ENCODE data around the gene ATP1B2.

- TF ChIP-seq, protein P1, sequence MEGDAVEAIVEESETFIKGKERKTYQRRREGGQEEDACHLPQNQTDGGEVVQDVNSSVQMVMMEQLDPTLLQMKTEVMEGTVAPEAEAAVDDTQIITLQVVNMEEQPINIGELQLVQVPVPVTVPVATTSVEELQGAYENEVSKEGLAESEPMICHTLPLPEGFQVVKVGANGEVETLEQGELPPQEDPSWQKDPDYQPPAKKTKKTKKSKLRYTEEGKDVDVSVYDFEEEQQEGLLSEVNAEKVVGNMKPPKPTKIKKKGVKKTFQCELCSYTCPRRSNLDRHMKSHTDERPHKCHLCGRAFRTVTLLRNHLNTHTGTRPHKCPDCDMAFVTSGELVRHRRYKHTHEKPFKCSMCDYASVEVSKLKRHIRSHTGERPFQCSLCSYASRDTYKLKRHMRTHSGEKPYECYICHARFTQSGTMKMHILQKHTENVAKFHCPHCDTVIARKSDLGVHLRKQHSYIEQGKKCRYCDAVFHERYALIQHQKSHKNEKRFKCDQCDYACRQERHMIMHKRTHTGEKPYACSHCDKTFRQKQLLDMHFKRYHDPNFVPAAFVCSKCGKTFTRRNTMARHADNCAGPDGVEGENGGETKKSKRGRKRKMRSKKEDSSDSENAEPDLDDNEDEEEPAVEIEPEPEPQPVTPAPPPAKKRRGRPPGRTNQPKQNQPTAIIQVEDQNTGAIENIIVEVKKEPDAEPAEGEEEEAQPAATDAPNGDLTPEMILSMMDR (IDR thresholded peaks at IDR 0.05 in 2 of 3, conservative IDR thresholded peaks at IDR 0.05 in 1 of 3; ENCODE audit: insufficient read depth in 2 of 3, low read depth in 1 of 3, low read length in 3 of 3), result no peak
- no peak for TF ChIP-seq ETS1 (conservative IDR thresholded peaks at IDR 0.05; ENCODE audit: control insufficient read depth, low read depth, low read length)
- TF ChIP-seq SMARCC2 (IDR thresholded peaks at IDR 0.05; ENCODE audit: low read depth), result no peak
- no peak for TF ChIP-seq GATAD2B (IDR thresholded peaks at IDR 0.05; ENCODE audit: borderline replicate concordance)
- no peak for TF ChIP-seq HBP1 (CRISPR knock-in tag; IDR thresholded peaks at IDR 0.05)
- no peak for TF ChIP-seq SMC3 (conservative IDR thresholded peaks at IDR 0.05; ENCODE audit: insufficient read depth, low read depth, low read length)
- TF ChIP-seq HDAC3 (IDR thresholded peaks at IDR 0.05; ENCODE audit: borderline replicate concordance, partially characterized antibody), result no peak
Observed at GRCh38 chr17:7705269-7706255, 54.8 kb downstream of the ATP1B2 start.
